Measurements from ENCODE around the gene AADAC.
"Not testable (repeated sequence)": the region's sequence is repeated elsewhere in the genome, so short reads cannot be mapped to it uniquely, and the experiment has no call there.

The AADAC gene, protein sequence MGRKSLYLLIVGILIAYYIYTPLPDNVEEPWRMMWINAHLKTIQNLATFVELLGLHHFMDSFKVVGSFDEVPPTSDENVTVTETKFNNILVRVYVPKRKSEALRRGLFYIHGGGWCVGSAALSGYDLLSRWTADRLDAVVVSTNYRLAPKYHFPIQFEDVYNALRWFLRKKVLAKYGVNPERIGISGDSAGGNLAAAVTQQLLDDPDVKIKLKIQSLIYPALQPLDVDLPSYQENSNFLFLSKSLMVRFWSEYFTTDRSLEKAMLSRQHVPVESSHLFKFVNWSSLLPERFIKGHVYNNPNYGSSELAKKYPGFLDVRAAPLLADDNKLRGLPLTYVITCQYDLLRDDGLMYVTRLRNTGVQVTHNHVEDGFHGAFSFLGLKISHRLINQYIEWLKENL

DNA sequence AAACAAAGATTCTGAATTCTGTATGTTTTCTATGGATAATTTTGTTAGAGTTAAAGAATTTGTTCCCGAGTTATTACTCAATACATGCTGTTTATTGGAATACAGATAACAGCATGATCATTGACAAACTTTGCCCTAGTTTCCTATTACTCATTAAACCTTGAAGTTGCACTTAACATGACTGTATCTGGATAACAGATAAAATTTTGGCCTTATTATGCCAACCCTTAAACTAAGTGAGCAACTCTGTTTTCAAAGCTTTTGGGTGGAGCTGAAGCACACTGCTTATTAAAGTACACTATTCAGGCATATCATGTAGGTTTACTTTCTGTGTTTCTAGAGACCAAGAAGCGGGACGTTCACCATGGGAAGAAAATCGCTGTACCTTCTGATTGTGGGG lies at the start of gene AADAC:
Gene AADAC (plus strand): TSS at position 318 of the 400 bp plus-strand sequence. CDS start 47 bp downstream, at position 365.
- DNase-seq, result no peak

DNA sequence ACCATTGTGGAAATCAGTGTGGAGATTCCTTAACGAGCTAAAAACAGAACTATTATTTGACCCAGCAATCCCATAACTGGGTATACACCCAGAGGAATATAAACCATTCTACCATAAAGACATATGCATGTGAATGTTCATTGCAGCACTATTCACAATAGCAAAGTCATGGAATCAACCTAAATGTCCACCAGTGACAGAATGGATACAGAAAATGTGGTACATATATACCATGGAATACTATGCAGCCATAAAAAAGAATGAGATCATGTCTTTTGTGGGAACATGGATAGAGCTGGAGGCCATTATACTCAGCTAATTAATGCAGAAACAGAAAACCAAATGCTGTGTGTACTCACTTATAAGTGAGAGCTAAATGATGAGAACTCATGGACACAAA lies 49.2 kb upstream of the AADAC start:
- not testable (repeated sequence) for DNase-seq

DNA sequence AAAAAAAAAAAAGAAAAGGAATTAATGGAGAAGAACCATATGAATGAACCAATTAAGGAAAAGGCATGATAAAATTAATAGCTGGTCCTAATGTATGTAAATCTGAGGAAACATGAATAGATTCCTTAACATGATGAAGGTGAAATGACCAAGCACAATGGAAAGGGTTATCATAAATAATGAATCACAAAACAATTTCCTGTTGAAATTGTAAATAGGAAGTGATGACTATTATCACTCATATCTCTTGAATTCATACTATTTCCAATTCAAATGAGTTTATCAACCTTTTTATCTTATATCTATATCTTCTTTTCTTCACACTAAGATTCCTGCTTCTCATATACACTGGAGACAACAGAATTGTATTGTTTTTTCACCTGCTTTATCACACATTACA lies 48.2 kb upstream of the AADAC start:
- DNase-seq, result no peak

DNA sequence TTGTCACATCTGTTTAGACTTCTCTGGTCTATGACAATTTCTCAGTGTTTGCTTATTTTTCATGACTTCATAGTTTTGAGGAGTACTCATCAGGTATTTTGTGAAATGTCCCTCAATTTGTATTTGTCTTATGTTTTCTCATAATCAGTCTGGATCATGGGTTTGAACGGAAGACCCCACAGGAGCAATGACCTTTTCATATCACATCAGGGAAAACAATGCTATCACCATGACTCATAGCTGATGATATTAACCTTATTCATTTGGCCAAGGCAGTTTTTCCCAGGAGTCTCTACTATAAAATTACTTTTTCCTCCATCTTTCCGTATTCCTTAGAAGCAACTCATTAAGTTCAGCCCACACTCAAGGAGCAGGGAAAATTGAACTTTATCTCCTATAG lies 47.5 kb upstream of the AADAC start:
- no peak for DNase-seq

DNA sequence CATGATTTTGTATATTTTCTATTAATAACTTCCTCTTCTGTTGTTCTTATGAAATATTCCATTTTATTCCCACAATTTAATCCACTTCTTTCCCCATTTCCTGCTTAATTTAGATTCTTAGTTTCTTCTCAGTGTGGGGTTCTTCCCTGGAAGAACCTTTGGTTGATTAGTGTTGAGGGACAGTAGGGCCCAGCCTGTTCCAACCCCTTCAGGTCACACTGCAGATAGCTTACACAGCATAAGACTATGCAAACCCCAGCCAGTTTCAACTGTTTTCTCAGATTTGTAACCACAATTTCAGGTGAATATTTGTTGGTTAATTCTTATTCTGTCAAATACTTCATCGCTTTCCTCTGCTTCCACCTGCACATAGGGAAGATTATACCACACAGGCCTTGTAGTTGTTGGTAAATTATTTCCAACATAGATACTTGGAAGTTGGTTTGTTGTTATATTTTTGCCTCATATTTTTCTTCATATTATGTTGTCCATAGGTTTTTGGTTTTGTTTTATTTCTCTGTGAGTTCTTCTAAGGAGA lies 45.5 kb upstream of the AADAC start:
- DNase-seq, result no peak

DNA sequence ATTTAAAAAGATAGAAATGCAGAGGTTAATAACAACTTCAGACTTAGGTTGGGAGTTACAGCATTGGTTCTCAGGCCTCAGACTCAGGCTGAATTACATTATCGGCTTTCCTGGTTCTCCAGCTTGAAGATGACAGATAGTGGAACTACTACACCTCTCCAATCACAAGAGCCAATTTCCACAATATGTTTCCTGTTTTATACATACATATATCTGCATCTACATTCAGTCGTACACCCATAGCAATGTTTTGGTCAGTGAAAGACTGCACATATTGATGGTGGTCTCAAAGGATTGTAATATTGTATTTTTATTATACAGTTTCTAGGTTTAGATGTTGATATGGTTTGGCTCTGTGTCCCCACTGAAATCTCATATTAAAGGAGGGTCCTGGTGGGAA lies 44.7 kb upstream of the AADAC start:
- no peak for DNase-seq

DNA sequence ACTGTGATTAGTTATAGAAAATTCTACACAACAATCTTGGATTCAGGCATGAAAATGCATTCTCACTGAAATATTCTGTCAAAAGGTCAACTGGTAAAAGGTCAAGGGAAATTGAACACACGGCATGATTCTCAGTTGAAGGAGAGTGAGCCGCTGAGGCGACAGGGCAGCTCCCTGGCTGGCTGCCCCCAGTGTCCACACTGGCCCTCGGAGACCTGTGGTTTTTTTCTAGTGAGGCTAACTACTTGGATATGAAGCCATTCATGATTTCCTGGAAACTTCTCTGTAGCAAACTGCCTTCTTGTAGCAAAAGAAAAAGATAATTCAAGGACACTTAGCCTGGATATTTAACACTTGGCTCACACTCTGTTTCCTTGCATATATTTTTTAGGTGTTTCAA lies 43.0 kb upstream of the AADAC start:
- DNase-seq, result peak; percentile 55

DNA sequence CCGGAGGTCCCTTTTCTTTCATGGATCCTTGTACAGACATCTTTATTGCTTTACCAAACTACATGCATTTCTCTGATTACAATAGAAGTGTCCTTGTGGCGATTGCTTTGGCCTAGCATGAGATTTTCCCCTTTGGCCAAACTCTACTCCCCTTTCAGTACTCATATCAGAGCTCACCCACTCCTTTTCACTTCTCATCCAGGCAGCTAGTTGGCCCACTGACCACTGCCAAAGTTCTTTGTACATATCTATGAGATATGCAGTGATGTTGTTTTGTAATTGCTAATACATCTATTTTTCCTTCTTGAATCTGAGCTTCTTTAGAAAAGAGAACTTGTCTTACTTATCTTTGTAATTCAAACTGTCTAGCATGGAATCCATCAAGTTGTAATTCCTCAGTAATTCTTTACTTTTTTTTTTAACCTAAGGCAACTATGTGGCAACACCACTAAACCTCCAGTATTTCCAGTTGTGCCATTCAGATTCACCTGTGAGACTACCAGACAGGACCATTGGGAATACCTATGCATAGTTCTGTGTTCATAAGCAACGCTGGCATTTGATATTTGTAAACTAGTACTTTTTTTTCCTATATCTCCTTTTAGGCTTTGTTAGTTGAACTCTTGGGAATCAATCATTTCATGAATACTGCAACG lies 41.0 kb upstream of the AADAC start:
- no peak for DNase-seq

DNA sequence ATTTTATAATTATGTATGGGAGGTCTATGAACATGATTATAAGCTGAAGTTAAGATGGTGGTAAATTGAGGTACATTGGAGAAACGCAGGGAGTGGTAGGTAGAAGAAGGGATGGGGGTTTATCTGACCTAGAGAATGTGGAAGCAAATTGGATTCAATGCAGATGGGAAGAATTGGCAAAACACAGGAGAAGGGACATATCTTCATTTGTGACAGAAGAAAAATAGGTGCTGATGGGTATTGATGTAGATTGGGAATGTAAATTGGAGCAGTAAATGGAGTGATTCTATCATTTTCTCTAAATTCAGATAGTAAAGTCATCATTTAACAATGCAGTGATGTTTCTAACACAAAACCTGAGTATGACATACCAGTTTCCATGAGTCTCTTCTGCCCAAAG lies 39.7 kb upstream of the AADAC start:
- DNase-seq, result no peak

DNA sequence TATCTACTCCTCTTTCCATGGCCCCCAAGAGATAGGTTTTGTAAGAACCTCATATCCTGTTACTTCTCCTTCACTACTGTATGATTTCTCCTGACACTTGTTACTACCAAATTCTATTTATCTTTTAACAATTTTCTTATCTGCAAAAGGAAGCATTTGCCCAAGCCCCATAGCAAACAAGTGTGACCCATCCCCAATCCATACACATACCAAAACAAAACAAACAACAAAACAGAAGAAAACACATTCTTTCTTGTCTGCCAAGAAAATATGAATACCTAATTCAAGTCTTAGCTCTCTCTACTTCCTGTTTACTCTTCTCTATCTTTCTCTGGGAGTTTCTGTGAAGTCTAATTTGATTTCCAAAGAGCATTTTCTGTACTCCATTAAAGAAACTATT lies 39.0 kb upstream of the AADAC start:
- no peak for DNase-seq

DNA sequence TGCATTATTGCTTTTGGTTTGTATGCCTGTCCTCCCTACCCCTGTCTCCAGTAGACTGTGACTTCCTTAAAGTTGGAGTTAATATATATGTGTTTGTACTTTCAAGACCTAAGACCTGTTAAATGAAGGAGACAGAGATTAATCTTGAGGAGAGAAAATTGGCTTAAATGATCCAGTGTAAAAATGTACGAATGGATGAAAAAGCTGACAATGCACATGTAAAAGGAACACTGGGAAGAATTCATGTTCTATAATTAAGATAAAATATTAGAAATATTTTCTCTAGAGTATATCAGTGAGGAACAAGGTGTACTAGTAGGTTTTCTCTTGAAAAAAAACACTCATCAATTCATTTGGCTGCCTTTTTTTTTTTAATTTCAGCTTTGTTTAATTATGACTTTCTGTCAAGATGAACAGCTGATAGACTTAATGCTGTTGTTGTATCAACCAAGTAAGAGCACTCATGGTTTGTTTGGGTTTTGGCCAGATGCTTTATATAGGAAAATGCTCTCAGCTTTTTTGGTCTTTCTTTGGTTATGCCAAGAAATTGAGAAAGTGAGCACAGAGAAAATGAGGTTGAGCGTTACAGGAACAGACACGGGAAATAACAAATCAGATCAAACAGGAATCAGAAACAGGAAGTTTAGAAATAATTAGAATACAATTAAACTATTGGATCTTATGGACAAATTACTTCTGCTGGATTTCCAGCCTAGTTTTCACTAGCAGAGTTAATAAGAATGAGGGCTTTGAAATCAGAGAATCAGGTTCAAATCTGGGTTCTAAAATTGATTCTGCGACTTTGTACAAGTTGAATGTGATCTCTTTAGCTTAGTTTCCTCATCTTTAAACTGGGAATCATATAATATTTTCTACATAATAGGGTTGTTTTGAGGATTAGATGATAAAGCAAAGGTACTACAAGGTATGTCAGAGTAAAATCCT lies 38.3 kb upstream of the AADAC start:
- no peak for DNase-seq

DNA sequence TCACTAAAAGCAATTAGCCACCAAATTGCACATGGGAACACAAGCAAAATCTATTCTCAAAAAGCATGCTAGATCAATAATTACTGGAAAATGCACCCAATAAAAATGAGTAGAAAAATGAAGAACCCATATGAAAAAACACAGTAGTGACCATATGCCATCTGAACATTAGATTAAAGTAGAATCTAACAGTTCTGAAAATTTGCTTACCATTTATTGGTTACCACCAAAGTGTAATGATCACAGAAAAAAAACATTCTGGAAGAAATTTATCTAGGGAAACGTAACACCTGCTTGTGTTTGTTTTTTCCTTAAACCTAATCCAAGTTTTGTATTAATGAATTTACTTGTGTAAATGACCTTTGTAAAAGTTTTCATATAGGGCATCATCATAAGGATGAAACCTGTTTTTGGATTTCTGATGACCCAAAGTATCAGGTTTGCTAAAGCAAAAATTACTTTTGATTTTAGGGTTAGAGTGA lies 37.6 kb upstream of the AADAC start:
- DNase-seq, result no peak

DNA sequence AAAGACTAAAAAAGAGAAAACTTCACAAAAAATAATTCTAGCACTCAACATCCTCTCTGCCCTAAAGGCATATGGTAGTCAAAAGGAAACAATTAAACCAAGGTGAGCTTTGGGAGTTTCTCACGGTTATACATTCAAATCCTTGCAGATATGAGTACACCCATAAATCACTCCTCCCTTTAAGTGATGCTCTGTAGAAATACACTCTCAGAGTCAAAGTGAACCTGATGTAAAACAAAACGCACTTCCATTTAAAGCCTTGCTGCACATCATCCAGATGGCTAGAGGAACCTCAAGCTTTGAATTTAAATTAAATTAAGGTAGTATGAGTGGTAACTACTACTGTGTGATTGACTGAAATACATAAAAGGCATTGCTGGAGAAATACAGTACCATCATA lies 36.0 kb upstream of the AADAC start:
- DNase-seq, result no peak

DNA sequence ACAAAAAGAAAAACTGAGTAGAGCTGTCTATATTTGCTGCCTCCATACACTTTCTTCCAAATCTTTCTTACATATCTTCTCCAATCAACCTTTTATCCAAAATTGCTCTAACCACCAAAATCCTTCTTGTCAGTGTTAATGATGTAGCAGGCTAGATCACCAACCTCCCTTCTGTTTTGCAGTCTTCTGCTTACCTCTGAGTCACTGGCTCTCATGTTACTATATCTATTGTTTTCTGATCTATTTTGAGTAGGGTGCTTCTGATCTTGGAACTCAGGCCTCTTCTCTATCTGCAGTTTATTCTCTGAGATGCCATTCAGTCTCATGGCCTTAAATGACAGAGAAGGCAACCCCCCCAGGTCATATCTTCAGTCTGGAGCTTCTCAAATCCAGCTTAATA lies 26.3 kb upstream of the AADAC start:
- DNase-seq, result no peak

DNA sequence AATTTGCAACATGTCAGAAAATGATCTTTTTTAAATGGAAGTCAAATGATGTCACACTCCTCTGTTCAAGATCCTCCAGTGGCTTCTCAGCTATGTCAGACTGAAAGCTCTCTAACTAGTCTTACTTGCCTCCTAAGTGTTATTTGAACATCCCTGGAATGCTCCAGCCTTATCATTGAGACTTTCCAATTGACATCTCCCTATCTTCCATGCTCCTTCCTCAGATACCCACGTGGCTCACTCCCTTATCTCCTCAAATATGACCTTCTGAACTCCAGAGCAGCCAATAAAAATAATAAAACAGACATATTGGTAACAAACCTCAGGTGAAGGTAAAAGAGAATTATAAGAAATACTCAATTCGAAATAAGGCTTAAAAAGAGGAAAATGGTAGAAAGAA lies 25.5 kb upstream of the AADAC start:
- no peak for DNase-seq

DNA sequence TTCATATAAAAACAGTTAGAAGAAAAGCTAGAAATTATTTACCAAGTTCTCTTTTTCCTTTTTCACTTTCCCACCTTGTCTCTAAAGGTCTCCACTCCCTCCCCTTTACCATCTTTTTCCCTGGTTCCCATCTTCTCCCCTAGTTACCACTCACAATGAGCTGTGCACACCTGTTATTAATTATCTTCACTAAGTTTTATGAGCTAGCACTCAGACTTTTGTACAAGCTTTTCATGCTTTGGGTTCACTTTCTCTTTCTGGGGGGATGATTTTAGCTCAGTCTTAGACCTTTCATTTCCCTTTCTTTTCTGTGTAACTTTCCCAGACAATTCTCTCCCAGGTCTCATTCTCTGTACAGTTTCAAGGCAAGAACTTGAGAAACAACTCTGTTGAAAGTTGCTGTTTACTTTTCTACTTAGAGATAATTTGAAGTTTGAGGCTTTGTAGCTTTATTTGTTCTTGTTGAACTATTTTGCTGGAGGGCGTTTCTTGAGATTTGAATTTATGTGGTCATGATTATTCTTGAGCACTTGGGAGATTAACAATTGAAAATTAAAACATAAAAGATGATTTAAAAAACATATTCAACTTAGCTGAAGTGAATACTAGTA lies 24.0 kb upstream of the AADAC start:
- DNase-seq, result no peak

DNA sequence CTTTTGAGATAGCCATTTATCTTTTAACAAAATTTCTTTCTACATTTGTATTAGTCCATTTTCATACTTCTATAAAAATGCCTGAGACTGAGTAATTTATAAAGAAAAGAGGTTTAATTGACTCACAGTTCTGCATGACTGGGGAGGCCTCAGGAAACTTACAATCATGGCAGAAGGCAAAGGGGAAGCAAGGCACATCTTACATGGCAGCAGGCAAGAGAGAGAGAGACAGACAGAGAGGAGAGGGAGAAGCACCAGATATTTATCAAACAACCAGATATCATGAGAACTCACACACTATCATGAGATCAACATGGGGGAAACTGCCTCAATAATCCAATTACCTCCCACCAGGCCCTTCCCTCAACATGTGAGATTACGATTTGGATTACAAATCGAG lies 23.2 kb upstream of the AADAC start:
- not testable (repeated sequence) for DNase-seq

DNA sequence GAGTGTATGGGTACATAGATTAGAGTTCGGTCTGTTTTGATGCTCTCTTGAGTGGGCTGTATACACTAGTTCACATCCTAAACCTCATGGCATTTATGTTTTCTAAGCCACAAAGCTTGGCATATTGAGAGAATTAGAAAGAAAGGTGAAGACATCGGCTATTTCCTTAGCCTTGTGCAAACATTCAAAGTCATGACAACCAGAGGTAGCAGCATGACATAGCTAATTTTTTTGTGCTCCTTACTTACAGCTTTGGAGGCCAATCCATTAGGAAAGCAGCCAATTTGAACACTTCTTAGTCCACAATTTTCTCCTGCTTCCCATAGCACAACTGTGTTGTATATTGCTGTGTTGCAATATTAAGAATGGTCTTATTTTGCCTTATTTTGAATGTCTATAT lies 21.5 kb upstream of the AADAC start:
- DNase-seq, result no peak

DNA sequence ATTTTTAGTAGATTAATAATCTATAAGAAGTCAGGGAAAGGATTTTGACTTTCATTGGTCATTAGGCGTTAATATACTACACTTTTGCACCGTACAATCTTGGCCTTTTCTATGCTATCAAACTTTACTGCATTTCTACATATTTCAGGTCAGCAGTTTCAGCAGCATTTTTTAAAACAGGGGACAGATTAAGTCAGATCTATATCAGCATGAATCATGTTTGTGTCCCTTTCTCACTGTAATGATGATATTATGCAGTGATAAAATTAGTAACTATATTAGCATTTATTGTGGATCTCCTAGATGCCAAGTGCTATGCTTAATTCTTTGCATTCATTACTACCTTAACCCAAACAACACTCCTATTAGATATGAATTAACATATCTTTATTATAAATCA lies 20.3 kb upstream of the AADAC start:
- no peak for DNase-seq

DNA sequence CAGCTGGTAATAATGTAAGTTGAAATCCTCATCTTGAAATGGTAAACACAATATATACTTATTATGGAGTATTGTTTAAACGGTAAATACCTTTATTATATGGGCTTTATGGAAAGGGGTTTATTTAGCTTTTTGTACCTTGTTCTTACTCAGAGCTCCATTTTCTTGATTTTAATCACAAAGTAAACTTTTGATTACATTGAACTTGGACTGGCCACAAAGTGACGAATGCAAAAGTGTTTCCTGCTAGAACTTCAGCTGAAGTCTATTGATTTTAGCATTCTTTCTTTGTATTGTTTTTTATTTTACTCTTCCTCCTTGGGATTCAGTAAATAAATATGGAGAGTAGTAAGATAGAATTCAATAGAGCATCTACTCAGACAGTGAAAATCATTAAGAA lies 19.8 kb upstream of the AADAC start:
- no peak for DNase-seq

DNA sequence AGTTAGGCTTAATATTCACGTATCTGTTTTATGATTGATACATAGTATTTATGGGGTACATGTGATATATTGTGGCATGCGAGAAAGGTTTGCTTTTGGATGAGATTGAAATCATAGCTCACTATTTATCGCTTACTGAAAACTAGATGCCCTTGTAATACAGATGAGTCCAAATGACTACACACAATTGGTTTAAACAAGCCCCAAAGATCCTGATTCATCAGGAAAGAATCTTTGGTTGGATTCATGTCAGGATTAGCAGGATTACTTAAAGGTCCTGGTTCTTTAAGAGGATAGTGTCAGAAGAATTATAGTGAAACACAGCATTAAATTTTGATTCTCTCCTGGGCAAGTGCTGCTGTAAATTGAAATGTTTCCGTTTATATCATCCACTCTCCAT lies 18.6 kb upstream of the AADAC start:
- DNase-seq, result no peak

DNA sequence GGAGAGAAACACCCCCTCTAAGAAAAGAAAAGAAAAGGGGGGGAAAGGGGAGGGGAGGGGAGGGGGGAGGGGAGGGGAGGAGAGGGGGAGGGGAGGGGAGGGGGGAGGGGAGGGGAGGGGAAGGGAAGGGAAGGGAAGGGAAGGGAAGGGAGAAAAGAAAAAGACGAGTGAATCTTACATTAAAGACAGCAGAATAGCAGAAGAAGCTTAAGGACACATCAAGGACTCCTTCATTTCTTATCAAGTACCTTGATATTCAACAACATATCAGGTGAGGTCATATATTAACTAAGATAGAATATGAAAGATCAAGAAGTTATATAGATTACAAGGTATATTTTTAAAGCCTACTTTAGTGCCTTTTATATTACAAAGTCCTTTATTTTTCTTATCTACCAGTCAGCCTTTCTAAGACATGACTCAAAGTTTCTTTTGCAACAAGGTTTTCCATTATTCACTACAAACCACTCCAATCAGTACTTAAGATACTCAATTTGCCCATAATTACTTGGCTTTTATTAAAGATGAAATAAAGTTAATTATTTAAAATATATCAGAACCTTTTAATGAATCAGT lies 17.7 kb upstream of the AADAC start:
- DNase-seq, result no peak
